Limb (tissue), 2 donors: ENCODE results near the gene CDK14.
"Not testable (repeated sequence)": the region's sequence is repeated elsewhere in the genome, so short reads cannot be mapped to it uniquely, and the experiment has no call there.

ENCODE experiments used
- DNase-seq, 2 donors: peaks; one replicate each; pipeline ENCODE4 v3.0.0-alpha.2; 2016; ENCODE audit errors: extremely low spot score in 2 of 2

CDK14 gene

GRCh38 chr7:90777886-90778285, 181.8 kb downstream of the CDK14 start:
- DNase-seq: peak in 1 of 2 donors; percentile 18

DNA sequence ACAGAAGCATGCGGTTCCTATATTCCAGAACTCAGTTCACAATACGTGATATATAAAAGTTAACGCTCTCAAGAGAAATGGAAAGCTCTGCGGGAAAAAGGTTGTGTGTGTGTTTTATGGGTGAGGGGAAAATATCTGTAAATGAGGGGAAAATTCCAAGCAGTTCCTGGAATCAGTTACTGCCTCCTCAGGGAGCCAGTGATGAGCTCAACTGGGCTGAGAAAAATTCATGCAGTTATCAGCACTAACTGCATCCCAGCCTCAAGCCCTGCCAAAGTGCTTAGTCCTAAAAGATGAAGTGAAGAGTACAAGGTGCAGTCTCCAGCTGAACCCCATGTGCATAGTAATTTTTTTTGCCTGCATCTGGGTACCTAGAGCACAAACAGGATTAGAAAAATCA, 191.9 kb downstream of the CDK14 start:
- peak; percentile 43 to 57 for DNase-seq

- DNase-seq: no peak
These were observed 193.7 kb downstream of the CDK14 start for GRCh38 chr7:90789736-90790306.

DNA sequence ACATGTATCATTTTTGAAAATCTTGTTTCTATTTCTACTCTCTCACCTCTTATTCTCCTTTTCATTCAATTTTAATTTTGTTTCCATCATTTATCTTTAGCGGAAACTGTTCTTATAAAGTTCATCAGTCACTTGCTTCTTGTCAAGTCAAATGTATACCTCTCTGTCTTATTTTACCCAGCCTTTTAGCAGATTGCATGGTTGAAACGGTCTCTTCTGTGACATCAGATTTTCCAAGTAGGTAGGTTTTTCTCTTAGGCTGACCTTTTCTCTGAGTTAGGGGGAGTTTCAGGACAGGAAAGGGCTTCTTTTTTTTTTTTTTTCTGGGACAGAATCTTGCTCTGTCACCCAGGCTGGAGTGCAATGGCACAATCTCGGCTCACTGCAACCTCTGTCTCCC, 195.5 kb downstream of the CDK14 start:
- no peak for DNase-seq

DNA sequence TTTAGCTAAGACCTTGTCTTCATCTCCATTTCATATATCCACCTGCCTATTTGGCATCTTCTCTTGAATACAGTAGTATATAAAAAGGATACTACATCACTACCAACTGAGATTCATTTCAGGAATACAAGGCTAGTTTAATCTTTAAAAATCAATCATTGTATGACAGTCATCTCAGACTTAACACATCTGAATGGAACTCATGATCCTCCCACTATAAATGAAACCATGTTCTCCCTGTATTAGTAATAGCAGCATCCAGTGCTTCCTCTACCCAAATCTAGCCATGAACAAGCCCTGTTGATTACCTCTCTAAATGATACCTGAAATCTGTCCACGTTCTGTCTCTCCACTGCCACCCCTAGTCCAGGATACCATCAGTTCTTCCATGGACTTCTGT, 196.2 kb downstream of the CDK14 start:
- DNase-seq: no peak

GRCh38 chr7:90794234-90794633, 198.1 kb downstream of the CDK14 start:
- not testable (repeated sequence) for DNase-seq

DNA sequence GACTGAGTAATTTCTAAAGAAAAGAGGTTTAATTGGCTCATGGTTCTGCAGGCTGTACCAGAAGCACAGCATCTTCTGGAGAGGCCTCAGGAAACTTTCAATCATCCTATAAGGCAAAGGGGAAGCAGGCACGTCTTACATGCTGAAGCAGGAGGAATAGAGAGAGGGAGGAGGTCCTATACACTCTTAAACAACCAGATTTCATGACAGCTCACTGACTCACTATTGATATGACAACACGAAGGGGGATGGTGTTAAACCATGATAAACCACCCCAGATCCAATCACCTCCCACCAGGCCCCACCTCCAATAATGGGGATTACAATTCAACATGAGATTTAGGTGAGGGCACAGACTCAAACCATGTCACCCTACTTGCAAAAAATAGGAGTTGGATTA, 201.5 kb downstream of the CDK14 start:
- DNase-seq: no peak

DNA sequence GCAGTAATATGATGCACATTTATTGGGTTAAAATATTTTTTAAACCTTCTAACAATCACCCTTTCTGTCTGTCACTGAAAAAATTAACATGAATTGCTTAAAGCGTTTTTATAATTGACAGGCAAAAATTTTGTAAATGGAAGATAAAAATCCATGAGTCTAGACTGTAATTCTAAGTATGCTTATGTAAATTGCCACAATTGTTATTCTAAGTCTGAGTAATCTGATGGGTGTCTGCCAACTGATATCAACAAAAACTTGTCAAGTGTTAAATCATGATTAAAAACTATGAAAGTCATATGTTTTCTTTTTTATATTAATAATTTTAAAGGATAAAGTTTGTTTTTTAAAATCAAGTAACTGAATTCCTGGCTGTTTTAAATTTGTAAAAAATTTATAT, 208.2 kb downstream of the CDK14 start:
- DNase-seq: no peak

- DNase-seq: not testable (repeated sequence)
These were observed 219.4 kb downstream of the CDK14 start for GRCh38 chr7:90815552-90815951.

DNA sequence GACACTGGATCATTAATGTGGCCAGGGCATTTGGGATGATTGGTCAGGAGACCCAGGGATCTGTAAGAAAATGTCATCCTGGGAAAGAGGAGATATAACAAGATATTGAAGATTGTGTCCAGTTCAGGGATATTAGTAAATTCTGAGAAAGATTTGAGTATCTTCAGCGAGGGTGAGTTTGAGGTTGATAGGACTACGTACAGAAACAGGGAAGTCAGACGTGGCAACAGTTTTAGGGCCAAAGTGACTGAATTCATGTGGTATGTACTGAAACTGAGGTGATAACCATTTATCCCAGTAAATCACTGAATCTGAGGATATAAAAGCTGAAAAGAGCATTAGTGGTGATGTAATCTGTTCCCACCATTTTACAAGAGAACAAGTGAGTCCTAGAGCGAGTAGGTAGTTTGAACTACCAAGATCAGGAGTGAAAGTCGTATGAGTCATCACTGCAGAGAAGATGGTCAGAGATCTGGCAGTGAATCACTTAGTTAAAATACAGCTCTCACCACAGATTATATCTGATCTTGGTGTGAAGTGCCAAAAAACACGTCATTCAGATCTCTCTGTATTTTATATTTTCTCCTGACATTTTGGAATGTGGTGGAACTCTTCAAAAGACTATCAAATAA, 220.5 kb downstream of the CDK14 start:
- peak in 1 of 2 donors; percentile 53 for DNase-seq

GRCh38 chr7:90817151-90817550, 221.0 kb downstream of the CDK14 start:
- DNase-seq: no peak

DNA sequence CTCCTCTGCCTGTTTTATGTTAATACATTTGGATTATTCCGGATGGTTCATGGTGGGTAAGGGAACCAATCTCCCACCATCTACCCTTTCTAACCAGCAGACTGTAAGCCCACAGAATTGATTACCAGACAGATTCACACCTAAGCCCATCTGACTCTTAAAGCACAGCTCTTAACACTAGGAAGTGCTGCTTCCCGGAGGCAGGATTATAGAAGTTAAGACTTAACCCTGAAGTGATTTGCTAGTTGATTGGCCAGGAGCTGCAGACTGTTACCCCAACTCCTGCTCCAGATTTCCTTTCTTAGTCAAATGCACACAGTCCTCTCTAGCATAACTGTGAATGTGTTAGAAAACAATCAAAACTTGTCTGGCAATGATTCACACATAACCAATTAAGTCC, 221.7 kb downstream of the CDK14 start:
- DNase-seq: no peak

DNA sequence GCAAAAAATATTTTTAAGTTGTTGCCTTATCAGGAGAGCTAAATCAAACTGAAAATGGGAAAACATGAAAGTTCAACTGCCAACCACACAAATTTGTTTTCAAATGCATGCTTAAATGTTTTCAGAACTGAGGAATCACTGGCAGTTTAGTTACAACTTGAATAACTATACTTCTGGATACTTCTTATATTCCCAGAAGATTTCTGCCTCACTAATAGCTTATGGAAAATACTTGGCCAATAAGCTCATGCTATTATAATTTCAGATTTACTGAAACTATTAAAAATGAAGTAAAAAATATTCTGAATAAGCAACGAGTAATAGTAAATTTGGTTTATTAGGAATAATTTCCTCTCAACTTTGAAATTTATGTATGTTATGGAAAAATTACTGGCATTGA, 222.2 kb downstream of the CDK14 start:
- no peak for DNase-seq

GRCh38 chr7:90821961-90822620, 226.0 kb downstream of the CDK14 start:
- no peak for DNase-seq

- DNase-seq: no peak
These were observed 228.5 kb downstream of the CDK14 start for GRCh38 chr7:90824386-90825307.

- no peak for DNase-seq
These were observed 229.7 kb downstream of the CDK14 start for GRCh38 chr7:90825779-90826178.

DNA sequence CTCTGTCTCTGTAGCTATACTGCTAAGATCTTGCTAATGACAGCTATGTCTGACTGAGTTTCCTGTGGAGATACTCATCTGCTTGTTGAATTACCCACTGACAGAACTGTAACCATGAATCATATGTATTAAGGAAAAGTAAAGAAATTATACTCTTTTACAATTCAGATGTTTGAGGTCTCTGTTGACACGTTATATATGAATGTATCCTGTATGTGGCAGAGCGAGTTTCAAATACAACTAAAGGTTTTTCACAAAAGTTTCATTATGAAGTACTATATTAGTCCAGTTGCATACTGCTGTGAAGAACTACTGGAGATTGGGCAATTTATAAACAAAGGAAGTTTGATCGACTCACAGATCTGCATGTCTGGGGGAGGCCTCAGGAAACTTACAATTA, 232.5 kb downstream of the CDK14 start:
- DNase-seq: no peak

DNA sequence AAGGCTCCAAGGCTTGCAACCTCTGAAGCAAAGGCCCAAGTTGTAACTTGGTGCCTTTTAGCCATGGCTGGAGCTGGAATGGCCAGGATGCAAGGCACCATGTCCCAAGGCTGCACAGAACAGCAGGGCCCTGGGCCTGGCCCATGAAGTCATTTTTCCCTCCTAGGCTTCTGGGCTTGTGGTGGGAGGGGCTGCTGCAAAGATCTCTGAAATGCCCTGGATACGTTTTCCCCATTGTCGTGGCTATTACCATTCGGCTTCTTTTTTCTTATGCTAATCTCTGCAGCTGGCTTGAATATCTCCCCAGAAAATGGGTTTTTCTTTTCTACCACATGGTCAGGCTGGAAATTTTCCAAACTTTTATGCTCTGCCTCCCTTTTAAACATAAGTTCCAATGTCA, 234.2 kb downstream of the CDK14 start:
- no peak for DNase-seq

DNA sequence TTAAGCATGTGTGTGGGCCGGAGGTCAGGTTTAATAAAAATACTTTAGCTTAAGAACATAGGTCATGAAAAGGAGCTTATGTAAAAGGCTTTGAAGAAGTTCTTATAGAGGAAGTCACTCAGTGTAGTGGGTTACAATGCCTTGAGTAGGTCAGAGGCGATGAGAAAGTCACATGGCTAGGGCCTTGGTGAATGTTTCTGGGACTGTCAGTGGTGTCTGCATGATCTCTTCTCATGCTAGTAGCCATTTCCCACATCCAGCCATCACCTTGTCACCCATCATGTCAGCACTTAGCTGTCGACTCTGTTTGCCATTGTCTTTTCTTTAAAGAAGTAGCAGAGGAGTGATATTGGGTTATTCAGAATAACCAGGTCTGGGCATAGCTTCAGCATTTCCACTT, 236.6 kb downstream of the CDK14 start:
- DNase-seq: no peak

GRCh38 chr7:90833443-90833842, 237.3 kb downstream of the CDK14 start:
- DNase-seq: no peak

DNA sequence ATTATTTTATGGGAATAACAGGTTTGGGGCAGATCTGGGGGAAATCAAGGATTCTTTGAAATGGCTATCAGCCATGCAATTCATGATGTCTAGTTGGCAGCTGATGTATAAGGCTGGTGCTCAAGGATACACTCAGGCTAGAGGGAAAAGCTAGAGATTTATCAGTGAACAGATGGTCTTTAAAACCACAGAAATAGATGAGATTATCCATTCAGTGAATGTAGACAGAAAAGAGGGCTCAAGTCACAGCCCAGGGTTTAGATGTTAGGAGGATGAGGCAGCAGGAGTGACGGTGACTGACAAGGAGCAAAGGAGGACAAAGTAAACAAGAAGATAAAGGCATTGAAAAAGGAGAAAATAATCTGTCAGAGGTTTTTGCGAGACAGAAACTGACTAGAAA, 238.7 kb downstream of the CDK14 start:
- no peak for DNase-seq

- no peak for DNase-seq
These were observed 239.7 kb downstream of the CDK14 start for GRCh38 chr7:90835861-90836260.
